PFSK-1 (cell line): ENCODE results near the gene ALDOC.

Source experiments
- FOXP2 ChIP-seq: optimal IDR thresholded peaks from 2 replicates; pipeline ENCODE3; 2011; ENCODE audit warnings: borderline replicate concordance, control low read depth, inconsistent platforms; ENCODE audit not compliant: insufficient read depth; ENCODE audit errors: extremely low read length, extremely low read depth
- SIN3A ChIP-seq: IDR thresholded peaks from 2 replicates; pipeline ENCODE4 v1.6.1; 2012; ENCODE audit warnings: mild to moderate bottlenecking, low read length, moderate library complexity, borderline replicate concordance; ENCODE audit not compliant: insufficient read depth

- TF ChIP-seq FOXP2 = no peak
- TF ChIP-seq SIN3A = no peak
Measured at GRCh38 chr17:28573040-28573380, 3.7 kb downstream of the ALDOC start.
